ENCODE data around the gene NDUFAF8.

DNA sequence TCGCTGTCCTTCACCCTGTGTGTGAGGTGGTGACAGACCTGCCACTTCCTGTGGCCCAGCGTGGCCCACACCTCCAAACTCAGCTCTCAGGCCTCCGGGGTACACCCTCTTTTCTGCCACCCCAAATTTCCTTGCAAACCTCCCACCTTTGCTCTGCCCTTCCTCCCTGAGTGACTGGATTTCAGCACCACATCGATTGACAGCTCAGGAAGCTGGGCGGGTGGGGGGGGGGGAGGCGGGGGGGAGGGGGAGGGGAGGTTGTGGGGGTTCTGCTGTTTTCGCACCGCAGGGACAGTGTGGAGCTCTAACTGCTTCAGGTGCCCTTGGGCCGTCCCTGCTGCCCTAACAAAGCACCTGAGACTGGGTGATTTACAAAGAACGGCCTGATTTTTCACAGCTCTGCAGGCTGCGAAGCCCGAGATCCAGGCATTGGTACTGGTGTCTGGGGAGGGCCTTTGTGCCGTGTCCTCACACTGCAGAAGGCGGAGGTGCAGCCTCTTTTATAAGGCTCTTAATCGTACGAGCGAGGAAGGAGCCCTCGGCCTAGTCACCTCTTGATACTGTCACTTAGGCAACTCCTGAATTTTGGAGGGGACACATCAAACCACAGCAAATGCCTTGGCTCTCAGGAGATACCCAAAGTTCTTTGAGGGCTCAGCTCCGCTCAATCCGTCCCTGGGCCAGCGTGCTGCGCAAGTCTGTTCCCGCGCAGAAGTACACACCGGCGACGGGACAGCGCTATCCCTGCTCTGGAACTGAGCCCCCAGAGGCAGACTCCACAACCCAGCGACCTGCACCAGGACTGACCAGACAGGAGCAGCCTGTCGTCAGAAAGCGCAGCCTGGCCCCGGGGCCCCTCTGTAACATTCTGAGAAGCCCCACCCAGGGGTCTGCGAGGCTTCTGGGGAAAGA, 3.6 kb downstream of the NDUFAF8 start:
- TF ChIP-seq, protein P1, sequence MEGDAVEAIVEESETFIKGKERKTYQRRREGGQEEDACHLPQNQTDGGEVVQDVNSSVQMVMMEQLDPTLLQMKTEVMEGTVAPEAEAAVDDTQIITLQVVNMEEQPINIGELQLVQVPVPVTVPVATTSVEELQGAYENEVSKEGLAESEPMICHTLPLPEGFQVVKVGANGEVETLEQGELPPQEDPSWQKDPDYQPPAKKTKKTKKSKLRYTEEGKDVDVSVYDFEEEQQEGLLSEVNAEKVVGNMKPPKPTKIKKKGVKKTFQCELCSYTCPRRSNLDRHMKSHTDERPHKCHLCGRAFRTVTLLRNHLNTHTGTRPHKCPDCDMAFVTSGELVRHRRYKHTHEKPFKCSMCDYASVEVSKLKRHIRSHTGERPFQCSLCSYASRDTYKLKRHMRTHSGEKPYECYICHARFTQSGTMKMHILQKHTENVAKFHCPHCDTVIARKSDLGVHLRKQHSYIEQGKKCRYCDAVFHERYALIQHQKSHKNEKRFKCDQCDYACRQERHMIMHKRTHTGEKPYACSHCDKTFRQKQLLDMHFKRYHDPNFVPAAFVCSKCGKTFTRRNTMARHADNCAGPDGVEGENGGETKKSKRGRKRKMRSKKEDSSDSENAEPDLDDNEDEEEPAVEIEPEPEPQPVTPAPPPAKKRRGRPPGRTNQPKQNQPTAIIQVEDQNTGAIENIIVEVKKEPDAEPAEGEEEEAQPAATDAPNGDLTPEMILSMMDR (IDR thresholded peaks at IDR 0.05; ENCODE audit: low read depth, low read length, poor library complexity, severe bottlenecking) = no peak
- TF ChIP-seq EZH2phosphoT487 (IDR thresholded peaks at IDR 0.05; ENCODE audit: borderline replicate concordance, low read length) = no peak

Data from DOHH2 (cell line).